PFSK-1 (cell line): ENCODE measurements around the gene CACNA1D.

Experiments
- FOXP2 ChIP-seq: optimal IDR thresholded peaks from 2 replicates; pipeline ENCODE3; 2011; ENCODE audit warnings: borderline replicate concordance, control low read depth, inconsistent platforms; ENCODE audit not compliant: insufficient read depth; ENCODE audit errors: extremely low read length, extremely low read depth
- POLR2AphosphoS5 ChIP-seq: IDR thresholded peaks from 2 replicates; pipeline ENCODE4 v1.6.1; 2012; ENCODE audit warnings: low read depth, mild to moderate bottlenecking, control low read depth, low read length, moderate library complexity
- REST ChIP-seq, 2 experiments: IDR thresholded peaks; 2 replicates each; pipeline versions ENCODE4 v1.6.1 to v1.8.0; 2011 to 2012; ENCODE audit warnings: low read depth in 2 of 2, low read length in 2 of 2, control low read depth in 1 of 2, inconsistent platforms in 1 of 2, mild to moderate bottlenecking in 1 of 2, moderate library complexity in 1 of 2; ENCODE audit not compliant: insufficient read depth in 1 of 2
- SIN3A ChIP-seq: IDR thresholded peaks from 2 replicates; pipeline ENCODE4 v1.6.1; 2012; ENCODE audit warnings: mild to moderate bottlenecking, low read length, moderate library complexity, borderline replicate concordance; ENCODE audit not compliant: insufficient read depth
- TAF1 ChIP-seq: IDR thresholded peaks from 2 replicates; pipeline ENCODE4 v1.6.1; 2012; ENCODE audit warnings: low read length, control low read depth, borderline replicate concordance; ENCODE audit not compliant: insufficient read depth

GRCh38 chr3:53672981-53673380, 178.6 kb downstream of the CACNA1D start:
- TF ChIP-seq FOXP2 = no peak
- no peak for TF ChIP-seq TAF1
- TF ChIP-seq POLR2AphosphoS5 = no peak
- no peak for TF ChIP-seq REST (IDR thresholded peaks at IDR 0.05; ENCODE audit: insufficient read depth in 1 of 2, low read depth in 2 of 2, low read length in 2 of 2)
- no peak for TF ChIP-seq SIN3A
